Type B pancreatic cell (in vitro differentiated cells): ENCODE data around the gene BICD1. TPM values are rescaled to one million over a fixed set of nuclear protein-coding genes. Genes with fewer than 3 reads are reported as not detected.

Experiments
- DNase-seq: peaks from one replicate; pipeline ENCODE4 v3.0.0; 2021; ENCODE audit warnings: mixed read lengths; ENCODE audit not compliant: unreplicated experiment; ENCODE audit errors: extremely low spot score
- H3K27ac Mint-ChIP-seq: 2 replicates; pipeline ENCODE4 v1.8.0; 2021; ENCODE audit warnings: mild to moderate bottlenecking, mixed read lengths
- H3K27me3 Mint-ChIP-seq: 2 replicates; pipeline ENCODE4 v1.8.0; 2021; ENCODE audit warnings: mixed read lengths
- H3K36me3 Mint-ChIP-seq: 2 replicates; pipeline ENCODE4 v1.8.0; 2021; ENCODE audit warnings: mixed read lengths
- H3K4me1 Mint-ChIP-seq: one replicate; pipeline ENCODE4 v1.8.0; 2021; ENCODE audit warnings: mixed read lengths; ENCODE audit not compliant: unreplicated experiment
- H3K4me3 Mint-ChIP-seq: 2 replicates; pipeline ENCODE4 v1.8.0; 2021; ENCODE audit warnings: mild to moderate bottlenecking, mixed read lengths
- H3K9me3 Mint-ChIP-seq: 2 replicates; pipeline ENCODE4 v1.8.0; 2021; ENCODE audit warnings: mixed read lengths
- total RNA-seq: library from RNA; stranded (reverse); gene quantifications from 2 replicates; pipeline ENCODE4 v1.2.1, GENCODE V29; 2021; ENCODE audit warnings: low replicate concordance
- TF ChIP-seq, protein P1 (sequence below): fragments of 200-600 bp; sonication (generic); conservative IDR thresholded peaks from 2 replicates; pipeline ENCODE4 v1.5.0; 2021; ENCODE audit warnings: antibody characterized with exemption, mild to moderate bottlenecking

BICD1 gene
- total RNA-seq, 1 donor from 2014 or later = 37.7 TPM

DNA sequence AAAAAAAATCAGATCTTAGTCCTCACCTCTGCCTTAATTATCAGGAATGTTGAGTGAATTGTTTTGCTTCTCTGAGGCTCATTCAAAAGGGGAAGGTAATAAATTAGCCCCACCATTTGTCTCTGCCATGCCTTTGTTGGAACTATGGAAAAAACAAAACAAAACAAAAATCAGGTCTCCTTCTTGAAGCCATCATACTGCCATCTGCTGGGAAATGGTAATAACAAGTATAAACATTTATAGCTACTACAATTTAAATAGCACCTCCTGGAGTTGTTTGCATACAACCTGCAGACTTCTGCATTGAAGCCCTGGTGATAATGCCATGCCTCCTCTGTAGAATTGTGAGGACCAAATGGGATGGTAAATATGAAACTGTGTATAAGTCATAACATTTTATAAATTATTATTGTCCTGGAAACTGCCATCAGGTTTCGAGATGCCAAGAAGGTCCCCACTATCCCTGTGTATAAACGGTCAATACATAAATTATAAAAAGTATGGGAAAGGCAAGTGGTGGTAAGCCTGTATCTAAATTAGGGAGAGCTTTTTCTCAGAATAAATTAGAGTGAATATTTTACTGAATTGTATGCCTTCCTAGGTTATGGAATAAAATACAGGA is 205.5 kb downstream of the BICD1 start:
- peak overlapping the region; percentile 62 for H3K4me3 Mint-ChIP-seq
- TF ChIP-seq, protein P1, sequence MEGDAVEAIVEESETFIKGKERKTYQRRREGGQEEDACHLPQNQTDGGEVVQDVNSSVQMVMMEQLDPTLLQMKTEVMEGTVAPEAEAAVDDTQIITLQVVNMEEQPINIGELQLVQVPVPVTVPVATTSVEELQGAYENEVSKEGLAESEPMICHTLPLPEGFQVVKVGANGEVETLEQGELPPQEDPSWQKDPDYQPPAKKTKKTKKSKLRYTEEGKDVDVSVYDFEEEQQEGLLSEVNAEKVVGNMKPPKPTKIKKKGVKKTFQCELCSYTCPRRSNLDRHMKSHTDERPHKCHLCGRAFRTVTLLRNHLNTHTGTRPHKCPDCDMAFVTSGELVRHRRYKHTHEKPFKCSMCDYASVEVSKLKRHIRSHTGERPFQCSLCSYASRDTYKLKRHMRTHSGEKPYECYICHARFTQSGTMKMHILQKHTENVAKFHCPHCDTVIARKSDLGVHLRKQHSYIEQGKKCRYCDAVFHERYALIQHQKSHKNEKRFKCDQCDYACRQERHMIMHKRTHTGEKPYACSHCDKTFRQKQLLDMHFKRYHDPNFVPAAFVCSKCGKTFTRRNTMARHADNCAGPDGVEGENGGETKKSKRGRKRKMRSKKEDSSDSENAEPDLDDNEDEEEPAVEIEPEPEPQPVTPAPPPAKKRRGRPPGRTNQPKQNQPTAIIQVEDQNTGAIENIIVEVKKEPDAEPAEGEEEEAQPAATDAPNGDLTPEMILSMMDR = peak; percentile 74
- no peaks in the 10 kb centered on the region for H3K9me3 Mint-ChIP-seq
- DNase-seq = no peak
- H3K27ac Mint-ChIP-seq = peak overlapping the region; percentile 56
- H3K36me3 Mint-ChIP-seq = peaks cover 11% of the 10 kb centered on the region
- H3K27me3 Mint-ChIP-seq = no peaks in the 10 kb centered on the region
- peaks cover 17% of the 10 kb centered on the region for H3K4me1 Mint-ChIP-seq

DNA sequence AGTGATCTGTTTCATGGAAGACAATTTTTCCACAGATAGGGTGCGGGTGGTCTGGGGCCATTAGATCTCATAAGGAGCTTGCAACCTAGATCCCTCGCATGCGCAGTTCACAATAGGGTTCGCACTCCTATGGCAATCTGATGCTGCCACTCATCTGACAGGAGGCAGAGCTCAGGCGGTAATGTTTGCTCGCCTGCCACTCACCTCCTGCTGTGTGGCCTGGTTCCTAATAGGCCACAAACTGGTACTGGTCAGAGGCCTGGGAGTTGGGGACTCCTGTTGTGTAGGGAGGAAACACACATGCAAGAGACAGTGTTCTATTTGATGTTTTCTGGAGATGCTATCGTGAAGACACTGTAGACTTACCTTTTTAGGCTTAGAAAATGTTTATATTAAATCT is 215.7 kb downstream of the BICD1 start:
- TF ChIP-seq, protein P1 = no peak
- no peaks in the 10 kb centered on the region for H3K4me1 Mint-ChIP-seq
- H3K4me3 Mint-ChIP-seq = no peak overlapping the region
- peaks cover 13% of the 10 kb centered on the region for H3K36me3 Mint-ChIP-seq
- H3K27me3 Mint-ChIP-seq = no peaks in the 10 kb centered on the region
- H3K9me3 Mint-ChIP-seq = no peaks in the 10 kb centered on the region
- H3K27ac Mint-ChIP-seq = no peak overlapping the region
- no peak for DNase-seq

DNA sequence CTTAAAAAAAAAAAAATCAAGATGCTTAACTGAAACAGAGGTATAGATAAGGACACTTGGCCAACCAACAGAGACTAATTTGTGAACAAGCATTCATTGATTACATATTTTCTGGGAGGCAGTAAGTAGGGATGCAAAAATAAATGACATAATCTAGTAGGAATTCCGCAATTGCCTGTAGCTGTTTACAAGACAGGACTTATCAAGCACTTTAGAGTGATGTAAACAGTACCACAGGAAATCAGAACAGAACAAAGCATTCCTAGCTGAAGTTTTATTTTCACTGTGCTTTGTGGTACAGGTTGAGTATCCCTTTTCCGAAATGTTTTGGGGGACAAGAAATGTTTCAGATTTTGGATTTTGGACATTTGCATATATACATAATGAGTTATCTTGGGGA is 224.5 kb downstream of the BICD1 start:
- no peak for DNase-seq
- H3K36me3 Mint-ChIP-seq = peaks cover 29% of the 10 kb centered on the region
- no peaks in the 10 kb centered on the region for H3K4me1 Mint-ChIP-seq
- TF ChIP-seq, protein P1 = no peak
- H3K27ac Mint-ChIP-seq = no peak overlapping the region
- H3K27me3 Mint-ChIP-seq = no peaks in the 10 kb centered on the region
- H3K9me3 Mint-ChIP-seq = no peaks in the 10 kb centered on the region
- H3K4me3 Mint-ChIP-seq = no peak overlapping the region

DNA sequence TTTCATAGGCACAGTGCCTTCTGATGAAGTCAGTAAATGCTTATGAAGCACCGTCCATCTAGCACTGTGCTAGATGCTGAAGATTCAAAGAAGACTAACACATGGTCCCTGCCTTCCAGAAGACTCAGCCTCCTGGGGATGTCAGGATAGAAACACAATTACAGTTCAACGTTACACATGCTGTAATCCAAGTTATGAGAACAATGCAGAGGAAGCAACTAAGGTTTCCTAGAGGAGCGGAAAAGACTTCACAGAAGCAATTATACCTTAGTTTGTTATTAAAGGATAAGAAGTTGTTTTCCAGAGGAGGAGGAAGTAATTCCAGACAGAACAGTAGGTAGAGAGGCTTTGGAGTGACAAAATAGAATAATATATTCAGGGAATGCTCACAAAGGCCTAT is 225.8 kb downstream of the BICD1 start:
- DNase-seq = no peak
- H3K27ac Mint-ChIP-seq = no peak overlapping the region
- no peaks in the 10 kb centered on the region for H3K27me3 Mint-ChIP-seq
- TF ChIP-seq, protein P1 = no peak
- H3K4me1 Mint-ChIP-seq = no peaks in the 10 kb centered on the region
- no peaks in the 10 kb centered on the region for H3K9me3 Mint-ChIP-seq
- H3K36me3 Mint-ChIP-seq = peaks cover 25% of the 10 kb centered on the region
- no peak overlapping the region for H3K4me3 Mint-ChIP-seq

DNA sequence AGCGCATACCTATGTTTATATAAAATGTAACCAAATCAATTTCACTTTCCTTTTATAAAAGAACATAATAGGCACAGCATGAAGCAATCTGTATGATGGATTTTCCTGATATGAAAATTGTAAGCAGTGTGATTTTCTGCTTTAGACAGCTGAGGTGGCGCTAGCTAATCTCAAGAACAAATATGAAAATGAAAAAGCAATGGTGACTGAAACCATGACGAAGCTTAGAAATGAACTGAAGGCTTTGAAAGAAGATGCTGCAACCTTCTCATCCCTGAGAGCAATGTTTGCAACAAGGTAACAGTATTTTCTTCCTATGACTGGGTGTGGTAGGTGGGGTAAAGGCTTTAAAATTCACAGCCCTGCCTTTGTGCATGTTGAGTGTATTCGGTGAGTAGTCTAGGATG is 227.7 kb downstream of the BICD1 start:
- Mint-ChIP-seq H3K9me3 (no peaks in the 10 kb centered on the region), H3K4me3 (no peak overlapping the region), H3K4me1 (no peaks in the 10 kb centered on the region), H3K27me3 (no peaks in the 10 kb centered on the region), H3K36me3 (peaks cover 27% of the 10 kb centered on the region), H3K27ac (no peak overlapping the region)
- no peak for DNase-seq
- TF ChIP-seq, protein P1 = no peak

DNA sequence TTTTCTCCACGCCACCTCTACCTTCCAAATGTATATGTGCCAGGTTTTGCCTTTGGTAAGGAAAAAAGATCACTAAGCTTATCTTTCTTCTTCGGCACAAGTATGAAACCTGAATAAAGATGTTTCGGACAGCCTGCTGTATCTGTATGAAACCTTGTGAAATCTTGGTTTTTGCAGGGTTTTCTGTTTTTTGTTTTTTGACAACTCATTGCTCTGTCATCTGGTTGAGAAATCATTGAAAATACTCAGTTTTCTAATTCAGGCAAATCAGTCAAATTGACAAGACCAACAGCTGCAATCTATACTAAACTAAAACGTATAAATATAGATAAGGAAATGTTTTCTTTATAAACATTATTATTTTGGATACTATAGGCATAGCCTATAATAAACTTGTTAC is 229.6 kb downstream of the BICD1 start:
- Mint-ChIP-seq H3K27me3 (no peaks in the 10 kb centered on the region), H3K36me3 (peaks cover 28% of the 10 kb centered on the region), H3K27ac (no peak overlapping the region), H3K4me3 (no peak overlapping the region), H3K4me1 (no peaks in the 10 kb centered on the region), H3K9me3 (no peaks in the 10 kb centered on the region)
- no peak for DNase-seq
- TF ChIP-seq, protein P1 = no peak
